Prostate gland (tissue), 2 donors: ENCODE data around the gene CRHBP.

Experiments
- CTCF ChIP-seq, 4 experiments: fragments of 200-600 bp in 2 of 4; fragments of 450-650 bp in 2 of 4; sonication (generic) in 2 of 4; IDR thresholded peaks; 1 replicate in 3 of 4; 2 replicates in 1 of 4; pipeline ENCODE4 v1.5.1; 2016 to 2019; ENCODE audit warnings: antibody characterized with exemption in 4 of 4, mild to moderate bottlenecking in 2 of 4, moderate library complexity in 2 of 4
- POLR2A ChIP-seq: fragments of 450-650 bp; IDR thresholded peaks from one replicate; pipeline ENCODE4 v1.6.1; 2016; ENCODE audit warnings: antibody characterized with exemption, mild to moderate bottlenecking

GRCh38 chr5:76999451-76999850 is 46.6 kb downstream of the CRHBP start:
- TF ChIP-seq POLR2A: no peak
- TF ChIP-seq CTCF (IDR thresholded peaks at IDR 0.05): no peak
